Measurements from ENCODE around the gene DAB2IP.

DAB2IP gene

GRCh38 chr9:121825031-121825691 lies 173.7 kb downstream of the DAB2IP start:
- Histone ChIP-seq H2AFZ (ENCODE audit: low read length) (no peak overlapping the region), H3K9me2 (replicated peaks; ENCODE audit: low read depth, low read length) (no peaks in the 10 kb centered on the region), H3K9ac (ENCODE audit: low read depth, low read length, poor library complexity, severe bottlenecking) (no peak overlapping the region), H3K4me2 (ENCODE audit: low read depth, low read length, poor library complexity, severe bottlenecking) (no peak overlapping the region), H3K4me3 (ENCODE audit: low read length, poor library complexity, severe bottlenecking) (no peak overlapping the region), H3F3A (ENCODE audit: low read depth) (no peaks in the 10 kb centered on the region; the same call in 1 of the 2 replicates), H3K9me3 (ENCODE audit: insufficient read depth, low read depth, low read length) (no peaks in the 10 kb centered on the region), H3K79me2 (ENCODE audit: insufficient read depth, low read length) (no peaks in the 10 kb centered on the region), H3K36me3 (ENCODE audit: insufficient read depth, low read length) (no peaks in the 10 kb centered on the region; the same call in 1 of the 2 replicates), H3K4me1 (ENCODE audit: insufficient read depth, low read length, poor library complexity, severe bottlenecking) (peaks cover 16% of the 10 kb centered on the region), H4K20me1 (ENCODE audit: insufficient read depth, low read length, poor library complexity, severe bottlenecking) (no peaks in the 10 kb centered on the region), H3K27me3 (ENCODE audit: insufficient read depth, low read length, poor library complexity, severe bottlenecking) (no peaks in the 10 kb centered on the region)
- TF ChIP-seq CTCF (conservative IDR thresholded peaks at IDR 0.05; ENCODE audit: low read length) (no peak), EZH2phosphoT487 (IDR thresholded peaks at IDR 0.05; ENCODE audit: borderline replicate concordance) (no peak)

GRCh38 chr9:121826711-121827110 lies 175.3 kb downstream of the DAB2IP start:
- H3K4me2 ChIP-seq (ENCODE audit: low read depth, low read length, poor library complexity, severe bottlenecking), result no peak overlapping the region
- H3K27me3 ChIP-seq (ENCODE audit: insufficient read depth, low read length, poor library complexity, severe bottlenecking), result no peaks in the 10 kb centered on the region
- no peaks in the 10 kb centered on the region for H3K9me2 ChIP-seq (replicated peaks; ENCODE audit: low read depth, low read length)
- no peaks in the 10 kb centered on the region for H3K79me2 ChIP-seq (ENCODE audit: insufficient read depth, low read length)
- H3K9ac ChIP-seq (ENCODE audit: low read depth, low read length, poor library complexity, severe bottlenecking), result no peak overlapping the region
- no peaks in the 10 kb centered on the region for H4K20me1 ChIP-seq (ENCODE audit: insufficient read depth, low read length, poor library complexity, severe bottlenecking)
- no peaks in the 10 kb centered on the region for H3K36me3 ChIP-seq (ENCODE audit: insufficient read depth, low read length)
- H3F3A ChIP-seq (ENCODE audit: low read depth), result no peaks in the 10 kb centered on the region; the same call in 1 of the 2 replicates
- H3K9me3 ChIP-seq (ENCODE audit: insufficient read depth, low read depth, low read length), result no peaks in the 10 kb centered on the region
- no peak overlapping the region for H2AFZ ChIP-seq (ENCODE audit: low read length)
- peaks cover 5% of the 10 kb centered on the region for H3K4me1 ChIP-seq (ENCODE audit: insufficient read depth, low read length, poor library complexity, severe bottlenecking)
- TF ChIP-seq CTCF (conservative IDR thresholded peaks at IDR 0.05; ENCODE audit: low read length), result no peak
- no peak for TF ChIP-seq EZH2phosphoT487 (IDR thresholded peaks at IDR 0.05; ENCODE audit: borderline replicate concordance)
- H3K4me3 ChIP-seq (ENCODE audit: low read length, poor library complexity, severe bottlenecking), result no peak overlapping the region

GRCh38 chr9:121827251-121827967 lies 176.0 kb downstream of the DAB2IP start:
- H3K79me2 ChIP-seq (ENCODE audit: insufficient read depth, low read length), result no peaks in the 10 kb centered on the region
- no peaks in the 10 kb centered on the region; the same call in 1 of the 2 replicates for H3F3A ChIP-seq (ENCODE audit: low read depth)
- no peaks in the 10 kb centered on the region for H3K27me3 ChIP-seq (ENCODE audit: insufficient read depth, low read length, poor library complexity, severe bottlenecking)
- H3K4me1 ChIP-seq (ENCODE audit: insufficient read depth, low read length, poor library complexity, severe bottlenecking), result no peaks in the 10 kb centered on the region
- H3K9me3 ChIP-seq (ENCODE audit: insufficient read depth, low read depth, low read length), result no peaks in the 10 kb centered on the region
- H3K4me3 ChIP-seq (ENCODE audit: low read length, poor library complexity, severe bottlenecking), result no peak overlapping the region
- no peaks in the 10 kb centered on the region for H4K20me1 ChIP-seq (ENCODE audit: insufficient read depth, low read length, poor library complexity, severe bottlenecking)
- H3K4me2 ChIP-seq (ENCODE audit: low read depth, low read length, poor library complexity, severe bottlenecking), result no peak overlapping the region
- TF ChIP-seq EZH2phosphoT487 (IDR thresholded peaks at IDR 0.05; ENCODE audit: borderline replicate concordance) (no peak), CTCF (conservative IDR thresholded peaks at IDR 0.05; ENCODE audit: low read length) (no peak)
- no peak overlapping the region for H2AFZ ChIP-seq (ENCODE audit: low read length)
- H3K36me3 ChIP-seq (ENCODE audit: insufficient read depth, low read length), result no peaks in the 10 kb centered on the region
- H3K9ac ChIP-seq (ENCODE audit: low read depth, low read length, poor library complexity, severe bottlenecking), result no peak overlapping the region
- no peaks in the 10 kb centered on the region for H3K9me2 ChIP-seq (replicated peaks; ENCODE audit: low read depth, low read length)
